Muscle of back (tissue), 11 donors: ENCODE measurements around the gene NAXD. TPM values are rescaled to one million over a fixed set of nuclear protein-coding genes. Genes with fewer than 3 reads are reported as not detected.
"Not testable (repeated sequence)": the region's sequence is repeated elsewhere in the genome, so short reads cannot be mapped to it uniquely, and the experiment has no call there.

Experiments
- DNase-seq, 3 donors: peaks; one replicate each; pipeline versions ENCODE4 v3.0.0 to v3.0.0-alpha.2; 2013
- polyA plus RNA-seq, 10 donors: library from polyadenylated mRNA; unstranded; fragments of 120-200 nt; gene quantifications; one replicate each; pipeline ENCODE4 v1.2.1, GENCODE V29; 2013; ENCODE audit not compliant: insufficient read length in 10 of 10

NAXD gene
- polyA plus RNA-seq, 10 donors: 24.3 to 30.1 (median 27.2) TPM

- DNase-seq: no peak
Observed at GRCh38 chr13:110643324-110643723, 28.0 kb downstream of the NAXD start.

- DNase-seq: no peak
Observed at GRCh38 chr13:110643768-110644421, 28.6 kb downstream of the NAXD start.

- DNase-seq: peak; percentile 31 to 63 (median 36)
Observed at GRCh38 chr13:110644892-110645521, 29.7 kb downstream of the NAXD start.

- no peak for DNase-seq
Observed at GRCh38 chr13:110645750-110646149, 30.4 kb downstream of the NAXD start.

GRCh38 chr13:110646442-110647364, 31.4 kb downstream of the NAXD start:
- no peak for DNase-seq

GRCh38 chr13:110647365-110647737, 32.0 kb downstream of the NAXD start:
- no peak for DNase-seq

- no peak for DNase-seq
Observed at GRCh38 chr13:110648146-110648819, 32.9 kb downstream of the NAXD start.

GRCh38 chr13:110648848-110649421, 33.6 kb downstream of the NAXD start:
- DNase-seq: no peak

- no peak for DNase-seq
Observed at GRCh38 chr13:110649551-110649950, 34.2 kb downstream of the NAXD start.

- no peak for DNase-seq
Observed at GRCh38 chr13:110650436-110650835, 35.1 kb downstream of the NAXD start.

GRCh38 chr13:110651271-110651670, 35.9 kb downstream of the NAXD start:
- DNase-seq: no peak

GRCh38 chr13:110651726-110652230, 36.4 kb downstream of the NAXD start:
- no peak for DNase-seq

- no peak for DNase-seq
Observed at GRCh38 chr13:110652231-110652730, 36.9 kb downstream of the NAXD start.

GRCh38 chr13:110652764-110653163, 37.4 kb downstream of the NAXD start:
- no peak for DNase-seq

GRCh38 chr13:110653271-110653670, 37.9 kb downstream of the NAXD start:
- no peak for DNase-seq

GRCh38 chr13:110653851-110654250, 38.5 kb downstream of the NAXD start:
- DNase-seq: no peak

GRCh38 chr13:110657196-110657595, 41.9 kb downstream of the NAXD start:
- DNase-seq: no peak

- DNase-seq: not testable (repeated sequence)
Observed at GRCh38 chr13:110658218-110658911, 43.0 kb downstream of the NAXD start.

- DNase-seq: no peak
Observed at GRCh38 chr13:110661256-110661655, 45.9 kb downstream of the NAXD start.

GRCh38 chr13:110662091-110662490, 46.7 kb downstream of the NAXD start:
- DNase-seq: no peak
